DND-41 (cell line): ENCODE results near the gene KRT9.

ENCODE experiments used
- ATAC-seq: fragments of 200-7000 bp; cut with Tn5 transposase; 3 replicates; pipeline ENCODE4 v1.9.1; 2021; ENCODE audit warnings: low read depth; ENCODE audit not compliant: insufficient read depth
- DNase-seq: peaks from one replicate; pipeline ENCODE4 v3.0.0-alpha.2; 2020
- H2AFZ ChIP-seq: 2 replicates; pipeline ENCODE4 v1.6.0; 2012; ENCODE audit warnings: low read depth, low read length
- H3K27ac ChIP-seq: 2 replicates; pipeline ENCODE4 v1.5.1; 2012; ENCODE audit warnings: low read length, inconsistent platforms
- H3K27me3 ChIP-seq: fragments of 200-600 bp; sonication (generic); 2 replicates; pipeline ENCODE4 v1.6.0; 2012; ENCODE audit warnings: low read length, mild to moderate bottlenecking, inconsistent platforms; ENCODE audit not compliant: insufficient read depth, poor library complexity
- H3K36me3 ChIP-seq: 2 replicates; pipeline ENCODE4 v1.5.1; 2012; ENCODE audit warnings: low read length, inconsistent platforms; ENCODE audit not compliant: insufficient read depth
- H3K4me1 ChIP-seq: 2 replicates; pipeline ENCODE4 v1.5.1; 2012; ENCODE audit warnings: mild to moderate bottlenecking, low read length; ENCODE audit not compliant: insufficient read depth
- H3K4me2 ChIP-seq: 2 replicates; pipeline ENCODE4 v1.6.0; 2012; ENCODE audit warnings: mild to moderate bottlenecking, moderate library complexity, low read length, inconsistent platforms; ENCODE audit not compliant: insufficient read depth
- H3K4me3 ChIP-seq, 2 experiments: fragments of 200-600 bp in 1 of 2; shearing (Covaris generic) in 1 of 2; 2 replicates each; pipeline ENCODE4 v1.5.1; 2012 to 2016; ENCODE audit warnings: inconsistent platforms in 2 of 2, low read length in 2 of 2, mild to moderate bottlenecking in 2 of 2, low read depth in 1 of 2, moderate library complexity in 1 of 2
- H3K79me2 ChIP-seq: 2 replicates; pipeline ENCODE4 v1.6.0; 2012; ENCODE audit warnings: low read length, inconsistent platforms; ENCODE audit not compliant: insufficient read depth
- H3K9ac ChIP-seq: 2 replicates; pipeline ENCODE4 v1.6.0; 2012; ENCODE audit warnings: low read depth, mild to moderate bottlenecking, inconsistent platforms, low read length, moderate library complexity
- H3K9me3 ChIP-seq: 2 replicates; pipeline ENCODE4 v1.5.1; 2012; ENCODE audit warnings: low read length, moderate library complexity, mild to moderate bottlenecking, inconsistent platforms; ENCODE audit not compliant: insufficient read depth, severe bottlenecking
- H4K20me1 ChIP-seq: 2 replicates; pipeline ENCODE4 v1.6.0; 2012; ENCODE audit warnings: low read length; ENCODE audit not compliant: insufficient read depth
- CTCF ChIP-seq: IDR thresholded peaks from 2 replicates; pipeline ENCODE4 v1.5.1; 2012; ENCODE audit warnings: borderline replicate concordance, low read length, moderate library complexity, mild to moderate bottlenecking; ENCODE audit not compliant: poor library complexity, severe bottlenecking; ENCODE audit errors: extremely low read depth
- EZH2 ChIP-seq: IDR thresholded peaks from 3 replicates; pipeline ENCODE4 v1.6.1; 2012; ENCODE audit warnings: borderline replicate concordance, low read depth, mild to moderate bottlenecking, moderate library complexity, low read length, inconsistent platforms; ENCODE audit not compliant: severe bottlenecking

The KRT9 gene

GRCh38 chr17:41552455-41552854, 19.4 kb downstream of the KRT9 start:
- H3K79me2 ChIP-seq: no peaks in the 10 kb centered on the region
- no peaks in the 10 kb centered on the region for H3K9me3 ChIP-seq
- no peak overlapping the region for H3K27ac ChIP-seq
- H3K4me2 ChIP-seq: no peak overlapping the region
- ATAC-seq: no peak
- H3K9ac ChIP-seq: no peak overlapping the region
- peaks cover 3% of the 10 kb centered on the region; the same call in 1 of the 2 replicates for H3K4me1 ChIP-seq
- H3K4me3 ChIP-seq: no peak overlapping the region
- H3K27me3 ChIP-seq: peaks cover 11% of the 10 kb centered on the region
- H2AFZ ChIP-seq: no peak overlapping the region
- no peaks in the 10 kb centered on the region for H3K36me3 ChIP-seq
- H4K20me1 ChIP-seq: no peaks in the 10 kb centered on the region; the same call in 1 of the 2 replicates
- no peak for TF ChIP-seq EZH2
- no peak for TF ChIP-seq CTCF
- DNase-seq: no peak

GRCh38 chr17:41551365-41551764, 20.5 kb downstream of the KRT9 start:
- TF ChIP-seq CTCF: no peak
- TF ChIP-seq EZH2: no peak
- H3K27me3 ChIP-seq: peaks cover 6% of the 10 kb centered on the region
- DNase-seq: no peak
- no peak overlapping the region for H3K9ac ChIP-seq
- H3K4me2 ChIP-seq: no peak overlapping the region
- H3K79me2 ChIP-seq: no peaks in the 10 kb centered on the region
- no peak for ATAC-seq
- no peaks in the 10 kb centered on the region; the same call in 1 of the 2 replicates for H4K20me1 ChIP-seq
- no peak overlapping the region for H2AFZ ChIP-seq
- peaks cover 3% of the 10 kb centered on the region; the same call in 1 of the 2 replicates for H3K4me1 ChIP-seq
- no peak overlapping the region for H3K27ac ChIP-seq
- H3K36me3 ChIP-seq: no peaks in the 10 kb centered on the region
- no peaks in the 10 kb centered on the region for H3K9me3 ChIP-seq
- no peak overlapping the region for H3K4me3 ChIP-seq

GRCh38 chr17:41549596-41550039, 22.2 kb downstream of the KRT9 start:
- Histone ChIP-seq H3K79me2 (no peaks in the 10 kb centered on the region), H3K4me2 (no peak overlapping the region), H3K4me1 (peaks cover 3% of the 10 kb centered on the region; the same call in 1 of the 2 replicates), H4K20me1 (no peaks in the 10 kb centered on the region; the same call in 1 of the 2 replicates), H3K36me3 (no peaks in the 10 kb centered on the region), H3K9ac (no peak overlapping the region), H3K27ac (no peak overlapping the region), H3K9me3 (no peaks in the 10 kb centered on the region), H2AFZ (no peak overlapping the region), H3K27me3 (no peaks in the 10 kb centered on the region), H3K4me3 (no peak overlapping the region)
- ATAC-seq: no peak
- no peak for TF ChIP-seq CTCF
- TF ChIP-seq EZH2: no peak
- DNase-seq: no peak
